SK-N-MC (cell line): ENCODE measurements around the gene CA5B.

Experiments
- DNase-seq: peaks from one replicate; pipeline ENCODE4 v3.0.0-alpha.2; 2011; ENCODE audit warnings: low read depth, low spot score
- H3K27ac ChIP-seq: fragments of 200-600 bp; sonication (generic); 2 replicates; pipeline ENCODE4 v1.5.1; 2016; ENCODE audit warnings: mixed run types
- H3K36me3 ChIP-seq: fragments of 200-600 bp; sonication (generic); 2 replicates; pipeline ENCODE4 v1.6.1; 2017; ENCODE audit warnings: antibody characterized with exemption, low read length, mixed read lengths; ENCODE audit not compliant: insufficient read depth
- H3K4me3 ChIP-seq: fragments of 200-600 bp; sonication (generic); 2 replicates; pipeline ENCODE4 v1.5.1; 2016
- H3K9ac ChIP-seq: fragments of 200-600 bp; sonication (generic); 2 replicates; pipeline ENCODE4 v1.8.0; 2017; ENCODE audit warnings: mixed run types, mixed read lengths; ENCODE audit not compliant: insufficient read length
- H3K9me3 ChIP-seq: fragments of 200-600 bp; sonication (generic); 2 replicates; pipeline ENCODE4 v1.6.1; 2017; ENCODE audit warnings: low read depth, mild to moderate bottlenecking, antibody characterized with exemption, low read length, moderate library complexity, mixed read lengths
- EZH2 ChIP-seq: fragments of 200-600 bp; sonication (generic); IDR thresholded peaks from one replicate; pipeline ENCODE4 v1.6.1; 2017; ENCODE audit warnings: antibody characterized with exemption
- FOXP2 ChIP-seq: optimal IDR thresholded peaks from 2 replicates; pipeline ENCODE3; 2011; ENCODE audit warnings: mild to moderate bottlenecking, moderate library complexity; ENCODE audit not compliant: insufficient read depth; ENCODE audit errors: extremely low read length, control extremely low read depth
- POLR2AphosphoS5 ChIP-seq: IDR thresholded peaks from 2 replicates; pipeline ENCODE4 v1.6.1; 2012; ENCODE audit warnings: mild to moderate bottlenecking, low read depth, low read length, borderline replicate concordance

Gene CA5B

DNA sequence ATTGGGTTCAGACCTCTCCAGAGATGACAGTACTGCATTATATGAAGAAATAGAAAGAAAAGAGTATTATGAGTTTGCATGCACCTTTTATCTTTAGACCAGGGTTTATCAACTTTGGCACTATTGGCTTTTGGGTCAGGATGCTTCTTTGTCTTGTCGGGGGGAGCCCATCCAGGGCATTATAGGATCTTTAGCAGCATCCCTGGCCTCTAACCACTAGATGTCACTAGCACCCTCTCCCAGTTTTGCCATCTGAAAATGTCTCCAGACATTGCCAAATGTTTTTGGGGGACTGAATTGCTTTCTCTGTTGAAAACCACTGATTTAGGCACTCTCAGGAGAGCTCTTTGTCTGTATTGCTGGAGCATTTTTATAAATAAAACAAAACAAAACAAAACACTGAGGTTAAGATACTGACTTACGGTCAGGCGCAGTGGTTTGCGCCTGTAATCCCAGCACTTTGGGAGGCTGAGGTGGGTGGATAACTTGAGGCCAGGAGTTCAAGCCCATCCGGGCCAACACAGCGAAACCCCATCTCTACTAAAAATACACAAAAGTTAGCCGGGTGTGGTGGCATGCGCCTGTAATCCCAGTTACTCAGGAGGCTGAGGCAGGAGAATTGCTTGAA, 23.6 kb downstream of the CA5B start:
- no peak overlapping the region for H3K27ac ChIP-seq
- H3K9me3 ChIP-seq = no peaks in the 10 kb centered on the region
- TF ChIP-seq POLR2AphosphoS5 (no peak), EZH2 (no peak), FOXP2 (no peak)
- no peak overlapping the region for H3K9ac ChIP-seq
- H3K4me3 ChIP-seq = no peak overlapping the region
- DNase-seq = no peak
- H3K36me3 ChIP-seq = no peaks in the 10 kb centered on the region

DNA sequence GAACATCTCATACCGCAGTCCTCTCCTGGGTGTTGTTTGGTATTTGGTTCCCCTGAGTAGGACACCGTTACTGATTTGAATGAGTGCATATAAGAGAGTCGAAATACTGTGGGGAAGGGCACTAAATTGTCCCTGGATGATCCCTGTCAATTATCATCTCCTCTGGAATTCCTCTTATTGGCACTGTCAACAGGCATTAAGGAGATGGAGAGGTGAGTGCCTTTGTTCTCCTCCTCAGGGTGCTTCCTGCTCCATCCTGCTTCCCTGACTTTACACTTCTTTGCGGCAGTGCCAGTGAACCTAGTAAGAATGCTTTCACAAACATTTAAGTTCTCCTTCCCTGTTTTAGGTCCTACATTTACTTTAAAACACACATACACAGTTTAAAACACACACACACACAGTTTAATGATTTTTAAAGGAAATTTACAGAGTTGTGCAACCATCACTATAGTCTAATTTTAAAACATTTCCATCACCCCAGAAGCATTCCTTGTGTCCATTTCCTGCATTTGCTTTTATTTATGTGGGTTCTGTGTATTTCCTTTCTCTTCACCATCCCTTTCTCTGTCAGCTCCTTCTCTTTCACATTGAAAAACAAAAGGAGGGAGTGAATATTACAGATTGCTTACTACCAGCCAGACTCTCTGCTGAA, 31.4 kb downstream of the CA5B start:
- H3K9me3 ChIP-seq = no peaks in the 10 kb centered on the region
- no peak overlapping the region for H3K27ac ChIP-seq
- no peaks in the 10 kb centered on the region for H3K36me3 ChIP-seq
- no peak overlapping the region for H3K9ac ChIP-seq
- DNase-seq = no peak
- no peak overlapping the region for H3K4me3 ChIP-seq
- TF ChIP-seq POLR2AphosphoS5 = no peak
- TF ChIP-seq EZH2 = no peak

DNA sequence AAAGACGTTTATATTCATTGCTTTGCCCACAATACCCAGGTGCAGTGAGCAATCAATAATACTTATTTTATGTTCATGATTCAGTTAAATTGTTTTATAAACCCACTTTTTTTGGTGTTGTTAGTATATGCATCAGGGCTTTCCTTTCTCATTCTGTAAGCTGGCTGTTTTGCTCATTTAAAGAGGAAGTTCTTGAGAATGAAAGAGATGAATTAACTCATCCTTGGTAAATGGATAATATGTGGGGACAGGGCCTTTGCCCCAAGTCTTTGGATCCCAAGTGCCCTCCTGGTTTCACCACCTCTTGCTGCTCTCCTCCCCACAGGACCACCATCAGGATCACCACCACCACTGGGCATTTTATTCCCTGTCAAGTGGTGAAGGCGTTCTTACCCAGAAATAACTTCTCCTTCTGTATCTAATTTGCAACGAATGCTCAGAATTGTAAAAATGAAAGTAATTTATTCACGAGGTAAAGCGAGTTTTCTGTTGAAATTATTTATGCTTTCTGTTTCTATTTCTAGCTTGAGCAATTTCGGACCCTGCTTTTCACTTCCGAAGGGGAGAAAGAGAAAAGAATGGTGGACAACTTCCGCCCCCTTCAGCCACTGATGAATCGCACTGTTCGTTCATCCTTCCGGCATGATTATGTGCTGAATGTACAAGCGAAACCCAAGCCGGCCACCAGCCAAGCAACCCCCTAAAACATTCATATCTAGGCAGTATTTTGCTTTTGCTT, 44.1 kb downstream of the CA5B start:
- TF ChIP-seq FOXP2 = no peak
- no peak for TF ChIP-seq POLR2AphosphoS5
- TF ChIP-seq EZH2 = no peak
- Histone ChIP-seq H3K4me3 (no peak overlapping the region), H3K27ac (no peak overlapping the region), H3K36me3 (peaks cover 4% of the 10 kb centered on the region; the same call in 1 of the 2 replicates), H3K9me3 (no peaks in the 10 kb centered on the region), H3K9ac (no peak overlapping the region)
- DNase-seq = no peak

DNA sequence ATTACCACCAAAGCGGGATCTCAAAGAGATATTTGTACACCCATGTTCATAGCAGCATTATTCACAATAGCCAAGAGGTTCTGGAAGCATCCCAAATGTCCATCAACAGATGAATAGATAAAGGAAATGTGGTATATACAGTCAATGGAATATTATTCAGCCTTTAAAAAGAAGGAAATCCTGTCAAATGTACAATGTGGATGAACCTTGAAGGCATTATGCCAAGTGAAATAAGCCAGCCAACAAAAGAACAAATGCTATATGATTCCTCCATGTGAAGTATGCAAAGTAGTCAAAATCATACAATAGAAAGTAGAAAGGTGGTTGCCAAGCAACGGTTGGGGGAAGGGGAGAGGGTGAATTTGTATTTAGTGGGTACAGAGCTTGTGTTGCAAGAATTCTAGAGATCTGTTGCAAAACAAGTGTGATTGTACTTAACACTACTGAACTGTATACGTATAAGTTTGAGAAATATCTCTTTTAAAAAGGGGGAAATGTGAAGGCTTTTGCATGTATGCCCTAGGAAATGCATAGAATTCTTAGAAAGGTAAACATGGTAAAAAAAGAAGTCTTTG, 47.2 kb downstream of the CA5B start:
- no peak overlapping the region for H3K9ac ChIP-seq

DNA sequence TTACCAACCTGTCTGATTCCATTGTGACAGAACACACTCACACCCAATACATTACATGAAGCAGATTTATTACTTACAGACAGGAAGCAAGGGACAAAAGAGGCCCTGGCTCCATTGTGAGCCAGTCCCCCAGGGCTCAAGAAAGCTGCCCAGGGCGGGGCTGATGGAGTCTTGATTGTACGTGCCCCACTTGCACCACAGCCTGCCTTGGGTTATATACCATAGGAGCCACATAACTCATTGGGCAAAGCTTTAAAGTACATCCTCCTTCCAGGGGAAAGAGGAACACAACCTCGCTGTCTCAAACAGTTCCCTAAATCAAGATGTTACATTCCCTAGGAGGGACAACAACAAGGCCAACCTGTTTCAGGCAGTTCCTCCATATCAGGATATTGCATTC, 48.8 kb downstream of the CA5B start:
- Histone ChIP-seq H3K9me3 (no peaks in the 10 kb centered on the region), H3K27ac (no peak overlapping the region), H3K9ac (no peak overlapping the region), H3K36me3 (peaks cover 4% of the 10 kb centered on the region; the same call in 1 of the 2 replicates), H3K4me3 (no peak overlapping the region)
- TF ChIP-seq EZH2 = no peak
- DNase-seq = no peak

More for the DNA sequence above, 47.2 kb downstream of the CA5B start:
- H3K27ac ChIP-seq = no peak overlapping the region
- no peak for DNase-seq
- H3K36me3 ChIP-seq = peaks cover 4% of the 10 kb centered on the region; the same call in 1 of the 2 replicates
- H3K4me3 ChIP-seq = no peak overlapping the region
- TF ChIP-seq POLR2AphosphoS5 (no peak), EZH2 (no peak), FOXP2 (no peak)
- H3K9me3 ChIP-seq = no peaks in the 10 kb centered on the region

DNA sequence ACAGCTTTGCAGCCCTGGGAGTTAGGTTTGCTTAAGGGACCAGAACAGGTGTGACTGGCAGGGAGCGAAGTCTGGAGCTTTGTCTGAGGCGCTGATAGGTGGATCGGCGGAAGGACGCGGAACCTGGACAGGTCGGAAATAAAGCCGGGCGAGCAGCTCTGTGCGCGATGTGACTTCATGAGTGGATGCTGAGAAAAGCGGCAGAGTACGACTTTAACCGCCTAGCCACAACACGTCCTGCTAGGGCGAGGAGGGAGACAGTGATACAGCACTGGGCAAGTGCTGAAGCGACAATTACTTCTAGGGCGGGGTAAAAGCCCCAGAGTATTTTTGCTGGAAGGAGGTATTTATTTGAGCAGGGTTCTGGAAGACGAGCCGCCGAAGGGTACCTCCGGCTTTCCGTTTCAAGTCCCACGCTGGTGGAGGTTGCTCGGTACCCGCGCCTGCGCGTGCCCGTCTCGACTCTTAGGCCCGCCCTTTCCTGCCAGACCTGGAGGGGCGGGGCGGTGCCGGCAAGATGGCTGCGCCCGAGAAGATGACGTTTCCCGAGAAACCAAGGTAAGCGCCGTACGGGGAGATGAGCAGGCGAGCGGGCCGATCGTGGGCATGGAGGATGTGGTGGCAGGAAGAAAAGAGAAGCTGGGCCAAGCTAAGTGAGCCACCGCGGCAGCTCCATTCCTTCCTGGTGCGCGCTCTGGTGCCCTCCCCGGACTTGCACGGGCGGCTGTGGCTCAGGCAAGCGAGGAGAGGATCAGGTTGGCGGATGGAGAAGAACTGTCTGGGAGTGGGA, 52.1 kb downstream of the CA5B start, which contains the start of gene ZRSR2:
Gene ZRSR2 (plus strand): TSS at position 506 of the 790 bp plus-strand sequence. CDS start 12 bp downstream, at position 518.
- H3K36me3 ChIP-seq = peaks cover 4% of the 10 kb centered on the region; the same call in 1 of the 2 replicates
- H3K9me3 ChIP-seq = no peaks in the 10 kb centered on the region
- H3K4me3 ChIP-seq = peak within 1 kb of the TSS; percentile 91
- DNase-seq = peak; percentile 3
- TF ChIP-seq POLR2AphosphoS5 (peak; percentile 93), FOXP2 (no peak)
- H3K9ac ChIP-seq = peak within 1 kb of the TSS; percentile 81
- H3K27ac ChIP-seq = no peak within 1 kb of the TSS

DNA sequence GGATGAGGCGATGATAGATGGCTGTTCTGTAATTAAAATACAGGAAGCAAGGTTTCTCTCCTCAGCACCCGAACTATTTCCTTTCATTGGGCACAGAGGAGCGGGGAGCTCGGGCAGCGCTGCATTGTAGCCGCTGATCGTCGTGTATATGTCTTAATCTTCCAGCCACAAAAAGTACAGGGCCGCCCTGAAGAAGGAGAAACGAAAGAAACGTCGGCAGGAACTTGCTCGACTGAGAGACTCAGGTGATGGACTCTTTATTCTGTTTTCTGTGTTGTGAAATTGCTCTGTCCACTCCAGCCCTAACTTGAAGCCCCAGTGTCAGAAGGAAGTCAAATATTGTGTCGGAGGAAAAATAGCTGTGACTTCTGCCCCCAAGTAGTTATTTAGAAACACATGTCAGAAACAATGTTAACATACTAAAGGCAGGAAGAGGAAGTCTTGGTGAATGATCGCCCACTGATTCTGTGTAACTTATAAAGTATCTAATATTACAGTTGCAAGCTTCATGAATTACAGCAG, 52.8 kb downstream of the CA5B start:
- DNase-seq = no peak
- Histone ChIP-seq H3K4me3 (peak overlapping the region; percentile 91), H3K9ac (peak overlapping the region; percentile 81), H3K36me3 (peaks cover 4% of the 10 kb centered on the region; the same call in 1 of the 2 replicates), H3K9me3 (no peaks in the 10 kb centered on the region), H3K27ac (no peak overlapping the region)
- no peak for TF ChIP-seq POLR2AphosphoS5
